BJ (cell line): Measurements from ENCODE around the gene CWF19L2. TPM values are rescaled to one million over a fixed set of nuclear protein-coding genes. Genes with fewer than 3 reads are reported as not detected.

Experiments
- CTCF ChIA-PET: fragments of 350-600 bp; formaldehyde crosslinking; extraction: SDS; loops from one replicate; lab custom pipeline; 2021; ENCODE audit warnings: antibody characterized with exemption, inconsistent platforms; lab: Yijun Ruan, JAX
- POLR2A ChIA-PET: fragments of 300-600 bp; sonication (Branson Sonifier 250); formaldehyde crosslinking; extraction: SDS; loops from one replicate; lab custom pipeline; 2021; ENCODE audit warnings: antibody characterized with exemption; lab: Charles Lee
- DNase-seq: peaks from one replicate; pipeline ENCODE4 v3.0.0-alpha.2; 2011; ENCODE audit warnings: low read depth
- H3K27me3 ChIP-seq: 2 replicates; pipeline ENCODE4 v1.6.0; 2011; ENCODE audit warnings: low read length; ENCODE audit not compliant: control insufficient read depth, insufficient read depth
- H3K36me3 ChIP-seq: 2 replicates; pipeline ENCODE4 v1.5.1; 2011; ENCODE audit warnings: low read length; ENCODE audit not compliant: control insufficient read depth, insufficient read depth
- H3K4me3 ChIP-seq: 2 replicates; pipeline ENCODE4 v1.5.1; 2011; ENCODE audit warnings: low read depth, mild to moderate bottlenecking, control low read depth, low read length
- polyA plus RNA-seq: library from polyadenylated mRNA; depleted of rRNA; stranded (reverse); fragments of >200 nt; gene quantifications from 2 replicates; pipeline ENCODE4 v1.2.3, GENCODE V29; 2011; rRNA removed
- TF ChIP-seq, protein P1 (sequence below): IDR thresholded peaks from 2 replicates; pipeline ENCODE4 v1.5.1; 2011; ENCODE audit warnings: low read depth, mild to moderate bottlenecking, control low read depth, inconsistent platforms, low read length, moderate library complexity; ENCODE audit not compliant: insufficient read depth

CWF19L2 gene
- polyA plus RNA-seq, 1 experiment, result 1.2 TPM

- Histone ChIP-seq H3K36me3 (no peaks in the 10 kb centered on the region), H3K27me3 (no peaks in the 10 kb centered on the region), H3K4me3 (no peak overlapping the region)
- ChIA-PET CTCF (no interaction called here), POLR2A (no interaction called here)
- TF ChIP-seq, protein P1, sequence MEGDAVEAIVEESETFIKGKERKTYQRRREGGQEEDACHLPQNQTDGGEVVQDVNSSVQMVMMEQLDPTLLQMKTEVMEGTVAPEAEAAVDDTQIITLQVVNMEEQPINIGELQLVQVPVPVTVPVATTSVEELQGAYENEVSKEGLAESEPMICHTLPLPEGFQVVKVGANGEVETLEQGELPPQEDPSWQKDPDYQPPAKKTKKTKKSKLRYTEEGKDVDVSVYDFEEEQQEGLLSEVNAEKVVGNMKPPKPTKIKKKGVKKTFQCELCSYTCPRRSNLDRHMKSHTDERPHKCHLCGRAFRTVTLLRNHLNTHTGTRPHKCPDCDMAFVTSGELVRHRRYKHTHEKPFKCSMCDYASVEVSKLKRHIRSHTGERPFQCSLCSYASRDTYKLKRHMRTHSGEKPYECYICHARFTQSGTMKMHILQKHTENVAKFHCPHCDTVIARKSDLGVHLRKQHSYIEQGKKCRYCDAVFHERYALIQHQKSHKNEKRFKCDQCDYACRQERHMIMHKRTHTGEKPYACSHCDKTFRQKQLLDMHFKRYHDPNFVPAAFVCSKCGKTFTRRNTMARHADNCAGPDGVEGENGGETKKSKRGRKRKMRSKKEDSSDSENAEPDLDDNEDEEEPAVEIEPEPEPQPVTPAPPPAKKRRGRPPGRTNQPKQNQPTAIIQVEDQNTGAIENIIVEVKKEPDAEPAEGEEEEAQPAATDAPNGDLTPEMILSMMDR, result no peak
- no peak for DNase-seq
These were observed 175.4 kb downstream of the CWF19L2 start for GRCh38 chr11:107282195-107282594.

Other genes starting within 250 kb of the CWF19L2 start
- 2.9 and 5.6 TPM in 2 replicates for gene ALKBH8, start 107.9 kb upstream of the CWF19L2 start, polyA plus RNA-seq
- 0.04 and 0.05 TPM in 2 replicates for gene ELMOD1, start 133.3 kb upstream of the CWF19L2 start, polyA plus RNA-seq